HG03196 (cell line): ENCODE data around the gene OBSL1.

ENCODE experiments used
- ATAC-seq: cut with Tn5 transposase; IDR thresholded peaks from one replicate; pipeline ENCODE4 v1.9.1; 2021; ENCODE audit not compliant: unreplicated experiment

OBSL1 gene

DNA sequence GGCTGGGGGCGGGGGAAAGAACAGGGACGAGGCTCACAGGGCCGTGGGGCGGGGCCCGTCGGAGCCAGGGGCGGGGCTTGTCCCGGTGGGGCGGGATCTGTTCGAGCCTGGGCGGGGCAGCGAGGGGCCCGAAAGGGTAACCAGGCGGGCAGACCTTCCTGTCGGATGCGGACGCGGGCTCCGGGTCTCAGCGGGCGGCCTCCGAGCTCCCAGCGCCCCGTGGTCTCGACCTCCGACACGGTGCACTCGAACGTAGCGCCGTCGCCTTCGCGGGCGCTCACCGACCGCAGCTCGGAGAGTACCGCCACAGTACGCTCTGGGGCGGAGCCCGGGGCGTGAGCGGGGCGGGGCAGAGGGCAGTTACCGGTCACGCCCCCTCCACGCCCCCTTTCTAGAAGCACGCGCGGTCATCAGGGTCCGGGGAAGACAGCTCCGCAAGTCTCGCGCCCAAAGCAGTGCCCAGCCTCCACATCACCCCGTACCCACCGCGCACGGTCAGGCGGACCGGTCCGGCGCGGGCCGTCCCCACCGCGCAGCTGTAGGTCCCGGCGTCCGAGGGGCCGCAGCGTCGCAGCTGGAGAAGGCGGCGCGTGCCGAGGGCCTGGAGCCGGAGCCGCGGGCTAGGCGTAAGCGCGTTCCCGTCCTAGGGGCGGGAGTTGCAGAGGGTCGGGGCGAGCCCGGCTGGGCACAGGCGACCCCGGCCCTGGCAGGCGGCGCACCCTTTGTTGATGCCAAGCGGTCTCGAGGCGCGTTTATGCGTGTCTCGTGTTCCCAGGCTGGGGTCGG lies 18.8 kb downstream of the OBSL1 start:
- ATAC-seq = peak; percentile 86

DNA sequence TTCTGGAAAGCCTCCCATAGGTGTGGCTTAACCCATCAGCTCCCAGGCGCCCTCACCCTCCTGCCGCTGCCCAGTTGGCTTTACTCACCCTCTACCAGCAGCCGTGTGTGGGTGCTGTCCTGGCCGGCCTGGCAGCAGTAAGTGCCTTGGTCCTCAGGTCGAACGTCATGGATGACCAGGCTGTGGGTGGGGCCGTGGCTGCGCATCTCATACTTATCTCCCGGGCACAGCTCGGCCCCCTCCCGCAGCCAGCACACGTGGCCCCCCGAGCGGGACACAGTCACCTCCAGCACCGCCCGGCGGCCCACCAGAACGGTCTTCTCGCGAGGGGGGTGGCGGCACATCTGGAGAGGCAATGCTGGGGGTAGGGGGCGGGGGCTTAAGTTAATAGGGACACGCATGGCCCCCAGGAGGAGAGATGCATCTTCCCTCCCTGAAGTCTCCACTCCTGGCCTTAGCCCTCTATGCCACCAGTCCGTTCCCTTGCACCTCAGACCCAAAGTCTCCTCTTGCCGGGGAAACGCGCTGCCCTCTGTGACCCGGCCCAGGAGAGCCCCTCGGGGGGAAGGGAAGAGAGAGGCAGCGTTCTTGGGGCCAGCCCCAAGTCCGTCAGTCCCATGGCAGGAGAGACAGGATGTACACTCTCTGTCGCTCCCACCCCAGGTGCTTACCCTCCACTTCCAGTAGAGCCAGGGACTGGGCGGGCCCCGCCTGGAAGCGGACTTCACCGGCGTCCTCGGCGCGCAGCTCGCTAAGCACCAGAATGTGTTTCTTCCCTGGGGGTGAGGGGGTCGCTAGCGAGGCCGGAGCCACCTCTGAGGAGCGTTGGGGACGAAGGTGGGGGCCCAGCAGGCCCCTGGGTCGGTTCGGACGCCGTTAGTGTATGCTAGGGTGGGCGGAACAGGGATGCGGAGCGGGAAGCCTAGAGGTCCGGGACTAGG lies 19.6 kb downstream of the OBSL1 start:
- ATAC-seq = no peak

DNA sequence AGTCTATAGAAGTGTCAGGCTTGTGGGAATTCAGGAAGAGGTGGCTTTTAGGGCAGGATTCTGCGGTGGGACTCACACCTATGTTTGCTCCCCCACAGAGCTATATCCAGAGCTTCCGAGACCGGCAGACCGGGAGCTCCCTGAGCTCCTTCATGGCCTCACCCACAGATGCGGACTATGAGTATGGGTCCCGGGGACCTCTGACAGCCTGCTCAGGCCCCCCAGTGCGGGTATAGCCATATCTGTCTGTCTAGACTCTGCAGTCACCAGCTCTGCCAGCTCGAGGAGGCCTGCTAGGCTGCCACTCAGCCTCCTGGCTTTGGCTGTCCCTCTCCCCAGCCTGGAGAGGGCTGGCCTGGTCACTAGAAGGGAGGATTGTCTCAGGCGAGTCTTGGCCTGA lies 21.7 kb downstream of the OBSL1 start:
- ATAC-seq = no peak

DNA sequence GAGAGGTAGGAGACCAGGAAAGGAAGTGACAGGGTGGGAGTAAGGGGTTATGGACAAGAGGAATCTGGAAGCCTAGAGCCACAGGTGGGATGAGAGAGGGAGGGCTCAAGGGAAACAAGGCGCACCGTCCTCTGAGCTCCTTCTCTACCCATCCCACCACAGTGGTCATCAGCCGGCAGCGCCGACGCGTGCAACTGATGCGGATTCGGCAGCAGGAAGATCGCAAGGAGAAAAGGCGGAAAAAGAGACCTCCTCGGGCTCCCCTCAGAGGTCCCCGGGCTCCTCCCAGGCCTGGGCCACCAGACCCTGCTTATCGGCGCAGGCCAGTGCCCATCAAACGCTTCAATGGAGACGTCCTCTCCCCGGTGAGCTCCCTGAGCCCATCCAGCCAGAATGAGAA lies 22.3 kb downstream of the OBSL1 start:
- no peak for ATAC-seq

DNA sequence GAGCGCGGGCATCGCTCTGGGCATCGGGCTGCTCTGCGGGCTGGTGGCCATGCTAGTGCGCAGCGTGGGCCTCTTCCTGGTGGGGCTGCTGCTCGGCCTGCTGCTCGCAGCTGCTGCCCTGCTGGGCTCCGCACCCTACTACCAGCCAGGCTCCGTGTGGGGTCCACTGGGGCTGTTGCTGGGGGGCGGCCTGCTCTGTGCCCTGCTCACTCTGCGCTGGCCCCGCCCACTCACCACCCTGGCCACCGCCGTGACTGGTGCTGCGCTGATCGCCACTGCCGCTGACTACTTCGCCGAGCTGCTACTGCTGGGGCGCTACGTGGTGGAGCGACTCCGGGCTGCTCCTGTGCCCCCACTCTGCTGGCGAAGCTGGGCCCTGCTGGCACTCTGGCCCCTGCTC lies 23.7 kb downstream of the OBSL1 start:
- no peak for ATAC-seq

DNA sequence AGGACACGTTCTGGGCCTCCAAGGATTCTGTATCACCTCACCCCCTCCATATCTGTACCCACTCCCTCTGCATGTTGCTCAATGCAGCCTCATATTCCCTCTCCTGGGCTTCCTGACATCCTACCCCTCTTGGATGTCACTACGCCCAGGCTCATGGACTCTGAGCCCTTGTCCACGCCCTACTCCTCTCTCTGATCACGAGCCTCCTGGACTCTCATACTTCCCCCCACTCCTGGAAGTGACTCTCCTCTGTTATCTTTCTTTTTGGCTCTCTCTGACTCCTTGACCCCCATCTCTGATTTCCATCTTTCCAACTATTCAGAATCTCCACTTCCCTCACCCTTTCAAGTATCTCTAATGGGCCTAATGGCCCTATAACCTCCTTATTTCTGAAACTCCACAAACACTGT lies 25.4 kb downstream of the OBSL1 start:
- ATAC-seq = no peak

DNA sequence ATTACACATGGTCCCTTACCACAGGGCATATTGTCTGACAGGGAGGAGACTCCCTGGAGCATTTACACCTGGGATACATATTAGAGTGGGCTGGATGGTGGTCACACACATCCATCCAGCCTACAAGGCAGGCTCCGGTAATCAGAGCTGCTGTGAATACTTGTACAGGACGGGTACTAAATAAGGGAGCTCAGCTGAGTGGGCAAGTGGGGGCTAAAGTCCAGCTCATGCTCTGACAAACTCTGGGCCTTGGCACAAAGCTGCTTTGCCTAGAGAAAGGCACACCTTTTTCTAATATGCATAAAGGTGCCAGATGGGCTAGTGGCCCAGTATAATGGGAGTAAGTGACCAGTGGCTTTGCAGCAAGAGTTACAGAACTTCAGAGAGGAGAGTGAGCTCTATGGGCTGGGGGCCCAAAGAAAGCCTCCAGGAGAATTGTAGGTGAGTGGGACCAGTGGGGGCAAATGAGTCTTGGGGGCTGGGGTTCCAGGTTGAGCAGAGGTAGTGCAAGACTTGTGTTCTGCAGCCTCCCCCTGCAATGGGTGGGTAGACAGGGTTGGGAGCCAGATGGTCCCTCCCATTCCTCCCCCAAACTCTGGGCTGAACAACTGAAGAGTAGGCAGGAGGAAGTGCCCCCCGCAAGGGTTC lies 25.9 kb downstream of the OBSL1 start:
- no peak for ATAC-seq

DNA sequence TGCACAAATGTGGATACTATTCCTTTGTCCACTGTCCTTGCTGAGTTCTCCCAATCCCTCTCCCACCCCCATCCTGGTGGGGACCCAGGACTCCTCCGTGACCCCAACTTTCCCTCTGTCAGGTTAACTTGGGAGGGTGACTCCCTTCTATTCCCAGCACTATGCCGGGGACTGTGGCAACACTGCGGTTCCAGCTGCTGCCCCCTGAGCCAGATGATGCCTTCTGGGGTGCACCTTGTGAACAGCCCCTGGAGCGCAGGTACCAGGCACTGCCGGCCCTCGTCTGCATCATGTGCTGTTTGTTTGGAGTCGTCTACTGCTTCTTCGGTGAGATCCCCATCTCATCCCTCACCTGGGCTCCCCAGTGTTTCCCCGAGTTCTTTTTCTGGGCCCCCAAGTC lies 26.8 kb downstream of the OBSL1 start:
- ATAC-seq = no peak

DNA sequence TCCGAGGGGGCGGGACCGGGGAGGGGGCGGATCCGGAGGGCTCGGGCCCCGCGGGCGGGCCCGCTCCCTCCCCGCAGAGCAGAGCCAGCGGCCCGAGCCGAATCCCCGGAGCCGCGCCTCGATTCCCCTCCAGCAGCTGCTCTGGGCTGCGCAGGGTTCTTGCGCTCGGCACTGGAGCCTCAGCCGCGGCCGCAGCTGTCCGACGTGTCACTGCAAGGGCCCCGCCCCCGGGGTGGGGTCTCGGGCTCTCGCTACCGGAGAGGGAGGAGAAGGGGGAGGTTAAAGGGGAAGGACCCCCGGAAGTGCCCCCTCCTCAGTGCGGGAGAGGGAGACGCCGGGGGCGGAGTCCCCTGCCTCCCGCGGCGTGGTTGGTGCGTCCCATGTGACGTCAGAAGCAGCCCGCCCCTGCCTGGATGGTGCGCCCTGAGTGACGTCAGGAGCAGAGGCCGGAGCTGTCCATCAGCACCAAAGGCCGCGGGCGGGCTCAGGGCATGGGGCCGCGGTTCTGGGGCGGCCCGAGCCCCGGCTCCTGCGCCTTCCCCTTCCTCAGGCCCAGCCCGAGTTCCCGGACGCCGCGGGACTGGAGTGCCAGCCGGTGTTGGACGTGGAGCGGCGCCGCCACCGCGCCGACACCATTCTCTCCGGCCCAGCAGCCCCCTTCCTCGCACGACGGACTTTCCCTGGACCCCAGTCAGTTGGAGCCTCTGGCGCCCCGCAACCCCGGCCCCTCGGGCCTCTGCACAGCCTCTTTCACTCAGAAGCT lies 27.6 kb downstream of the OBSL1 start, which contains the start of the genes CHPF and TMEM198:
Gene CHPF (minus strand): TSS at position 214 of the 763 bp plus-strand sequence. CDS start 271 bp downstream, outside the sequence.
Gene TMEM198 (plus strand): TSS at position 433 of the 763 bp plus-strand sequence. CDS start 700 bp downstream, outside the sequence.
- peak; percentile 81 for ATAC-seq

DNA sequence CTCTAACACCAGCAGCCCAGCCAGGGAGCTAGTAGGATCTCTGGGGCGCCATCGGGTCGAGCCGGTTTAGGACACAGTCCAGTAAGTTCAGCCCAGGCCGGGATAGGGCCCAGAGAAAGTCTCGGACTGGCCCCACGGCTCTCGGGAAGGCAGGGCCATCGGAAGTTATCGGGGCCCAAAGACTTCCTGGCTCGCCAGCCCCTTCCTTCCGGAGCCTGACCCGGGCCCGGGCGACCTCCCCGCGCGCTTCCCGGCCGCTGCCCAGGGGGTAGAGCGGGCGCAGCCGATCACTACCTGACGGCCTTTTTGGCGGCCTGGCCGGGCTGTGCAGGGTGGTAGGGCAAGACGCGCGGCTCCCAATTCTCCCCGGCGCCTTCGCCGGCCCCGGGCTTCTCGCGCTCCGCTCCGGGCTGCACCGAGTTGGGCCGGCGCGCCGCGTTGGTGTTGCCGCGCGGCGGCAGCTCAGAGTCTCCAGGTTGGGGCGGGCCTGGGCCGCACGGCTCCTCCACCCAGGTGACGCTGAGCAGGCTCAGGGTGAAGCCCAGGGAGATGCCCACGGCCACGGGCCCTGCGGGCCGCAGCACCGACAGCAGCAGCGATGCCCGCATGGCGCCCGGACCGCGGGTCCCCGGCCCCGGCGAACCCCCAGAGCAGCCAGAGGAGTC lies 28.3 kb downstream of the OBSL1 start:
- peak; percentile 31 for ATAC-seq

DNA sequence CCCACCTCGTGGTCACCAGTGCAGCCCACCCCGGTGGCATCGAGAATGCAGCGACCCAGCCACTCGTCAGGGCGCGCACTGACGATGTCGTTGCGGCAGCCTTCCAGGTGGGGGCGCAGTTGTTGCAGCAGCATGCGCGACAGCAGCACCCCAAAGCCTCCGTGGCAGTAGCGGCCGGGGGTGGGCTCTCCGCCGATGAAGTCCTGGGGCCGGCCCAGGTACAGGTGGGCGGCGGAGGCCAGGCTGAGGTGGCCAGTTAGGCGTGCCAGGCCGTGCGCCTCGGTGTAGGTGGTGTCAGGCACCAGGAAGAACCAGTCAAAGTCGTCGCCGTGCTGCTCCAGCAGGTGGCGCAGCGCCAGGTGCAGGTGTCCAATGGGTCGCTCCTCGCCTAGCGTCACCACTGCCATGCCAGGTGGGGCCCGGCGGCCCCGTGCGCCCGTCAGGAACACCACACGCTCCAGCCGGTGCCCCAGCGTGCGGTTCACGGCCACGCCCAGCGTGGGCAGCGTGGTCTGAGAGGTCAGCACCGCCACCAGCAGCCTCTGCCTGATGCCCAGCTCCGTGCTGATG lies 29.6 kb downstream of the OBSL1 start:
- ATAC-seq = peak; percentile 43

DNA sequence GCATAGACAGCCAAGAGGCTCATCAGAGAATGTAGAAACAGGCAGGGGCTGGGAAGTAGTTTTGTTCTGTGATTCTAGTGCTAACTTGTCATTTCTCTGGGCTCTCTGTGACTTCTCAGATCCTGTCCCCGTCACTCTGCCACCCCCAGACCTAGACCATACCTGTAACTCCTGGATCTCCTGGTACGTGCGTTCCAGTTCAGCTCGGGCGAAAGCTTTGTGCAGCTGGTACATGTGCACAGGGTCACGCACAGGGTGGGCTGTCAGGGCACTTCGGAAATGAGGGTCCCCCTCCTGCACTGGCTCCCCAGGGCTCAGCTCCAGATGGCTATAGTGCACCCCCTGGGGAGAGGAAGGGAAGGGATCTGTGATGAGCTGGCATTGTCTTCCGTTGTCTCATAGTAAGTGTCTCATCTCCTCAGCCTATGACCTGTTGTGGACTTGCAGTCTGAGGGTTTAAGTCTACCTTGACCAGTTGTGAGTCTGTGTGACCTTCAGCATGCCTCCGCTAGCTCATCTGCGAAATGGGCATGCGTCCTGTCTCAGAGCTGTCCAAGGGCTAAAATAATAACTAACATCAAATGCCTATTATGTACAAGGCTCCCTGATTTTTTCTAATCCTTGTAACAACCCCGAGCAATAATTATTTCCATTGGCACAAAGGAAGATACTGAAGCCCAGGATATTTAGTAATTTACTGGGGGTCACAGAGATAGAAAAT lies 30.4 kb downstream of the OBSL1 start:
- ATAC-seq = no peak

DNA sequence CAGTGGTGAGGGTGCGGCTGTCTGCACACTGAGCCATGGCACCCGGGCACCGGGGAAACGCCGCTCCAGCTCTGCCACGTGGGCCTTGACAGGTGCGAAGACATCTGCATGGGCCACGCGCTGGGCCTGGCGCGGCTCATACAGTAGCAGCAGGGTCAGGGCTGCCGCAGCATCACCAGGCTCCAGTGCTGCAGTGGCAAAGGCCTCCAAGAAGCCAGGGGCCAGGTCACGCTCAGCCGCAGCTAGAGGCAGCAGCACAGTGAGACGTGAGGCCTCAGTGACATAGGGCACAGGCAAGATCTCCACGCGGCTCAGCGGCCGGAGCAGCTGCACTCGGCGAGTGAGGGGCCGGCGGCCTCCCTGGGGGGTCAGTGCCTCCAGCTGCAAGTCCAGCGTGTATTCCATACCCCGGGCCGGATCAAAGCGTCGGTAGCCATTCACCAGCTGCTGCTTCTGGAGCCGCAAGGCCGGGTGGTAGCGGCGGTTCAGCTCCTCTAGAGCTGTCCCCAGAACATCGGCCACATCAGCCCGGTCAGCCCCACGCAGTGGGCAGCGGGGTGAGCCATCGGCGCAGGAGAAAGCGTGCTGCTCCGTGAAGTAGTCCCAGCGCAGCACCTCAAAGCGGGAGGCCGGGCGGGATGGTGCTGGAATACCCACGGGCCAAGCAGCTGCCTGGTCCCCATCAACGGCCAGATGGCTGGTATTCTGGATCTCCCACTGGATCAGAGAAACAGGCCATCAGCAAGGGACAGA lies 31.2 kb downstream of the OBSL1 start:
- ATAC-seq = no peak

DNA sequence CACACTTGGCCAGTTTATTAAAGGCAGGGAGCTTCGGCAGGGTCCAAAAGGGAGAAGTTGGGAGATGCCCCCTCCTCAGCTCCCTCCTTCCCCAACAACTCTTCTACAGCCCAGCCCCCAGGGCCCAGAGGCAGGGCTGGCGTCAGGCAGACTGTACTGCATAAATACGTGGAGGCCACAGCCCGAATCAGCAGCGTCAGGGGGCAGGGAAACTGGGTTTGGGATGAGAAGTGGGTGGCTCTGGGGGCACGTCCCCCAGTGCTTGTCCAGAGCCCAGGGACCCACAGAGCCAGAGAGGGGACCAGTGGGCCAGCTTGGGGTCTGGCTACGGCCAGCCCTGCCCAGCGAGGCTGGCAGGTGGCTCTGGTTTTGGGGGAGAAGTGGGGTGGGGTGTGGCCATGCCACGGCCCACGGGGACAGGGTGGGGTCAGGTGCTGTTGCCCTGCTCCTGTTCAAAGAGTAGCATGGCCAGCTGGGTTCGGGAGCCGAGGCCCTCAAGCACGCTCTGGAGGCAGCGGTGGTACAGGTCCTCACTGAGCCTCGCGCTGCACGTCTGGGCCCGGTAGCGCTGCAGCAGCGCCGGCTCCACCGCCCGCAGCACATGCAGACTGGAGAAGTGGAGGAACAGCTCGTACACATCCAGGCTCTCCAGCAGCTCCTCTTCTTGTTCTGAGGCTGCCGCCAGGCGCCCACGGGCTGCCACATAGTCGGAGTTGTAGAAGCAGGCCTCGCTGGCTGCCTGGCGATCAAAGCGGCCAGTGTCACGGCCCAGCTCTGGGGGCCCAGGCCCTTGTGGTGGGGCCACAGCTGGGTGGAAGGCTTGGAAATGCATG lies 32.2 kb downstream of the OBSL1 start:
- no peak for ATAC-seq

DNA sequence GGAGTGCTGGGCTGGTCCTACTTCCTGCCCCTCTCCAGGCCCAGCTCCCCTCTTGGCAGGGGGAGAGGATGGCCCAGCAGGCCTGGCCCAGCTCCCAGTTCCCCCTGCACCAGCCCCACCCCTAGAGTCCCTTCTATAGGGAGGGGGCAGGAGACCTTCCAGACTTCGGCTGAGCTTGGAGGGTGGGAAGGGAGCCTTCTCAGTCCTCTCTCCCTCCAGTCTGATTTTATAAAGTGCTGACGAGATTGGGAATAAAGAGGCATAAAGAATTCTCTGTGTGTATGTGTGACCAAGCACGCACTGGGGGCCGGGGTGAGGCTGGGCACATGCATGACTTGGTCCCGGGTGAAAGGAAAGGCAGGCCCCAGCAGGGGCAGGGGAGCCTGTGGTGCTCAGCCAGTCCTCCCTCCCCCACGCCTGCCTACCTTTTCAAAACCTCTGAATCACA lies 32.8 kb downstream of the OBSL1 start:
- no peak for ATAC-seq

DNA sequence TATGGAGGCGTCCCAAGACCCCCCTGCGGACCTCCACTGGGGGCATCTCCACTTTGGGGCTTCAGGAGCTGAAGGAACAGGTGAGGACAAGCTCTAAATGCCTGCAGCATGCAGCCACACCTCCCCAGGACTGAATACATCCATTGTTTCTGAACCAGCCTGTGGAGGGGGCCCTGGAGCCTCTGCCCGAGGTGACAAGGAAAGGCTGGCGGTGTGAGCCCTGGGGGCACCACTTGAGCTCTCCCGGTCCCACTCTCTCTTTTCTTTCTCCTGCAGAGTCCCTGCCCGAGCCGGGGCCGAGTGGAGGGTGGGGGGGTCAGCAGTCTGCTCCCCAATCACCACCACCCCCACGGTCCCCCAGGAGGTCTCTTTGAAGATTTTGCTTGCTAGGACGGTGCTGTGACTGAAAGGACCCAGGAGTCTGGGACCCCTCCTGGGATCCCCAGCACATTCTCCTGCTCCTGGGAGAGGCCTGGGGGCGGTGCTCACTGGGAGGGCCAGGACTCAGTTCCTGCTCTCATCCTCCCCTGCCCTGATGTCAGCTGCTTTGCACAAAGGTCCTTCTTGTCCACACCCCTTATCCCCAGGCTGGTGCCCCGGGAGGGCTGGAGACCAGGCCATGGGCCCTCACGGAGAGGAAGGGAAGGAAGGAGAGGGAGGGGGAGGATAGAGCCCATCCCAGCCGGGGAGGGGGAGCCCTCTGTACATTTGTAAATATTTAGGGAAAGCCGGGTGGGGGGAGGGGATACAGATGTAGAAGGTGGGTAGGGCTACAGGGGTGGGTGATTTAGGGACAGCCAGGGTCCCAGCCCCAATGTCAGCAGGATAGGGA lies 33.5 kb downstream of the OBSL1 start:
- no peak for ATAC-seq
